A549 treated with AZD2906 at 1 μM for 4 hours (cell line): ENCODE measurements around the gene PCDH18. TPM values are rescaled to one million over a fixed set of nuclear protein-coding genes. Genes with fewer than 3 reads are reported as not detected.

Source experiments
- total RNA-seq: library from RNA; stranded (reverse); fragments of 200-300 nt; extraction: Qiagen RNA extraction; gene quantifications from 5 replicates; pipeline ENCODE4 v1.2.3, GENCODE V29; 2022

PCDH18 gene
- not detected in 5 replicates for total RNA-seq

GRCh38 chr4:137531986-137532868 lies at the start of gene PCDH18:
PCDH18 (minus strand) TSS chr4:137532494; CDS start chr4:137532088, 406 bp downstream.

